ENCODE data around the gene ANKMY2. TPM values are rescaled to one million over a fixed set of nuclear protein-coding genes. Genes with fewer than 3 reads are reported as not detected.
"Not testable (repeated sequence)": the region's sequence is repeated elsewhere in the genome, so short reads cannot be mapped to it uniquely, and the experiment has no call there.

Gene ANKMY2
- total RNA-seq, 4 donors from 2014 or later: 7.9 to 16.2 (median 8.6) TPM

GRCh38 chr7:16688249-16688648, 42.7 kb upstream of the ANKMY2 start:
- no peak for TF ChIP-seq CTCF (IDR thresholded peaks at IDR 0.05 in 4 of 5, conservative IDR thresholded peaks at IDR 0.05 in 1 of 5)
- TF ChIP-seq POLR2A (IDR thresholded peaks at IDR 0.05): no peak
- in situ Hi-C loops (cut with MboI; ENCODE audit: low sequenced_read_pairs in 4 of 4): loop anchor here in 2 of 4 donors (25.0 kb wide), 1 partner anchor 224 kb away; no protein-coding TSS in a partner anchor
- Histone ChIP-seq H3K27ac (no peak overlapping the region), H3K4me1 (no peaks in the 10 kb centered on the region), H3K4me3 (no peak overlapping the region), H3K27me3 (no peaks in the 10 kb centered on the region), H3K36me3 (peaks cover 0 to 50% of the 10 kb centered on the region in 2 donors), H3K9me3 (no peaks in the 10 kb centered on the region)
- intact Hi-C loops (cut with DNase I; ENCODE audit: low total_unique reads): no loop called here
- DNase-seq: no peak
- no peak for ATAC-seq

- DNase-seq (no peak), ATAC-seq (no peak)
- H3K4me1 ChIP-seq: no peaks in the 10 kb centered on the region
- no peaks in the 10 kb centered on the region for H3K9me3 ChIP-seq
- in situ Hi-C loops (cut with MboI; ENCODE audit: low sequenced_read_pairs in 4 of 4) (loop anchor here in 2 of 4 donors (25.0 kb wide), 1 partner anchor 227 kb away; no protein-coding TSS in a partner anchor), intact Hi-C loops (cut with DNase I; ENCODE audit: low total_unique reads) (no loop called here)
- H3K36me3 ChIP-seq: peaks cover 0 to 51% of the 10 kb centered on the region in 2 donors
- H3K4me3 ChIP-seq: no peak overlapping the region
- TF ChIP-seq CTCF (IDR thresholded peaks at IDR 0.05 in 4 of 5, conservative IDR thresholded peaks at IDR 0.05 in 1 of 5): no peak
- TF ChIP-seq POLR2A (IDR thresholded peaks at IDR 0.05): no peak
- H3K27ac ChIP-seq: no peak overlapping the region
- no peaks in the 10 kb centered on the region for H3K27me3 ChIP-seq
These were observed 40.0 kb upstream of the ANKMY2 start for GRCh38 chr7:16685535-16685934.

- TF ChIP-seq POLR2A (IDR thresholded peaks at IDR 0.05): no peak
- no peak for TF ChIP-seq CTCF (IDR thresholded peaks at IDR 0.05 in 4 of 5, conservative IDR thresholded peaks at IDR 0.05 in 1 of 5)
- H3K4me1 ChIP-seq: no peaks in the 10 kb centered on the region
- DNase-seq (no peak), ATAC-seq (no peak)
- no peak overlapping the region for H3K27ac ChIP-seq
- no peak overlapping the region for H3K4me3 ChIP-seq
- in situ Hi-C loops (cut with MboI; ENCODE audit: low sequenced_read_pairs in 4 of 4): loop anchor here in 2 of 4 donors (25.0 kb wide), 1 partner anchor 227 kb away; no protein-coding TSS in a partner anchor
- H3K27me3 ChIP-seq: no peaks in the 10 kb centered on the region
- intact Hi-C loops (cut with DNase I; ENCODE audit: low total_unique reads): no loop called here
- H3K36me3 ChIP-seq: peaks cover 0 to 45% of the 10 kb centered on the region in 2 donors
- no peaks in the 10 kb centered on the region for H3K9me3 ChIP-seq
These were observed 39.4 kb upstream of the ANKMY2 start for GRCh38 chr7:16684935-16685334.

- H3K36me3 ChIP-seq: peaks cover 0 to 52% of the 10 kb centered on the region in 2 donors
- H3K4me3 ChIP-seq; ATAC-seq; H3K9me3 ChIP-seq; H3K4me1 ChIP-seq; H3K27ac ChIP-seq; intact Hi-C loops (cut with DNase I; ENCODE audit: low total_unique reads); DNase-seq; H3K27me3 ChIP-seq: not testable (repeated sequence)
- in situ Hi-C loops (cut with MboI; ENCODE audit: low sequenced_read_pairs in 4 of 4): loop anchor here in 2 of 4 donors (25.0 kb wide), 1 partner anchor 233 kb away; no protein-coding TSS in a partner anchor
These were observed 33.4 kb upstream of the ANKMY2 start for GRCh38 chr7:16678645-16679566.

GRCh38 chr7:16677978-16678494, 32.5 kb upstream of the ANKMY2 start:
- Histone ChIP-seq H3K4me1 (no peaks in the 10 kb centered on the region), H3K27ac (no peak overlapping the region), H3K9me3 (no peaks in the 10 kb centered on the region), H3K27me3 (no peaks in the 10 kb centered on the region), H3K36me3 (peaks cover 0 to 43% of the 10 kb centered on the region in 2 donors), H3K4me3 (no peak overlapping the region)
- intact Hi-C loops (cut with DNase I; ENCODE audit: low total_unique reads): no loop called here
- TF ChIP-seq POLR2A (IDR thresholded peaks at IDR 0.05): no peak
- DNase-seq: no peak
- no peak for ATAC-seq
- in situ Hi-C loops (cut with MboI; ENCODE audit: low sequenced_read_pairs in 4 of 4): loop anchor here in 2 of 4 donors (25.0 kb wide), 1 partner anchor 234 kb away; no protein-coding TSS in a partner anchor
